HG03378 (cell line): ENCODE measurements around the gene SKIC8.

Experiments
- ATAC-seq: cut with Tn5 transposase; IDR thresholded peaks from one replicate; pipeline ENCODE4 v1.9.1; 2021; ENCODE audit warnings: mild to moderate bottlenecking, moderate library complexity; ENCODE audit not compliant: unreplicated experiment

Gene SKIC8

GRCh38 chr15:78301326-78301725 lies 1.9 kb upstream of the SKIC8 start:
- ATAC-seq: no peak

DNA sequence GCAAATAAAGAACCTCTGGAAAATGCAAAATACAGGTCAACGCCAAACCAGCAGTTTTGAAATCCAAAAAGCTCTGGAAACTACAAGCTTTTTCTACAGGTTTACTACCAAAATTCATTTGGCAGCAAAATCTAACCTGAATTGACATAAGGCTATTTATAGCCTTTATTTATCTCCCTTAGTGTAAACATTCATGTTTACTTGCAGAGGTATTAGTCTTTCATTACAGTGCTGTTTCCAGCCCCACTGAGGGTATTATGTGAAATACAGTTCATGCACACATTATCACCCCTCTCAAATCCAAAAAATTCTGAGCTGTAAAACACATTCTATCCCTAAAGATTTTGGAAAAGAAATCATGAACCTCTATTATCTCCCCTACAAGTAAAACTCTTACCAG lies 7.2 kb downstream of the SKIC8 start:
- no peak for ATAC-seq

GRCh38 chr15:78291698-78292097 lies 7.7 kb downstream of the SKIC8 start:
- ATAC-seq: no peak

- no peak for ATAC-seq
Observed at GRCh38 chr15:78291052-78291451, 8.4 kb downstream of the SKIC8 start.

- ATAC-seq: no peak
Observed at GRCh38 chr15:78290222-78290621, 9.2 kb downstream of the SKIC8 start.

DNA sequence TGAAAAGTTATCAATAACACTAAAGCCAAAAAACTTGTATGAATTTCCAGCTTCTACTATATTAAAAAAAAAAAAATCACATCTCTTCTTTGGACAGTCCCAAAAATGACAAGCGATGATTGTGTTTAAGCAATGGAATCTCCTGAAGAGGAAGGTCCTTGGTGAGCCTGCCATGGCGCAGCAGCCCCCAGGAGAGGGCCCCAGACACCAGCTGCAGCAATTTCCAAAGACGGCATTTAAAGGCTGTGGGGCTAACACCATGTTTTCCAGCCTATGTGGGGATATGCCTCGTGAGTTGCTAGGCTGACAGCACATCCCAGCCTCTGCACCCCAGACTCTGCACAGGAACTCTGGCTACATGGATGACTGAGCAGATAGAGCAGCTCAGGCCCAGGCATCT lies 14.7 kb downstream of the SKIC8 start:
- no peak for ATAC-seq

DNA sequence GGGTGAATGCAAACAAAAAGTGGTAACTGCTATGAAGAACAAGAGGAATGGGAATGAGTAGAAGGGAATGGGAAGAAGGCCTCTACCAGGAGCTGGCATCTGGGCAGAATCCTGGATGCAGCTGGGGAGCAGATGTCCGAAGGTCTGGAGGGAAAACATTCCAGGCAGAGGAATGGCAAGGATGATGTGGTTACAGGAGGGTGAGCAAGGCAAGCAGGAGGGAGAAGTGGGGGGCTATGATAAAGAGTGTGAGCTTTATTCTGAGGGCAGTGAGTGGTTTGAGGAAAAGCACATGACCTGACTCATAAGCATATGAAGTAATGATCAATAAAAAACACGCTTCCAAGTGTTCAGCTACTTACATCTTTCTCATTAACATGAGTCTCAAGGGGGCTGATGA lies 17.1 kb downstream of the SKIC8 start:
- no peak for ATAC-seq

GRCh38 chr15:78280319-78281072 lies 18.9 kb downstream of the SKIC8 start:
- ATAC-seq: no peak

GRCh38 chr15:78276064-78276943 lies 23.1 kb downstream of the SKIC8 start:
- no peak for ATAC-seq

DNA sequence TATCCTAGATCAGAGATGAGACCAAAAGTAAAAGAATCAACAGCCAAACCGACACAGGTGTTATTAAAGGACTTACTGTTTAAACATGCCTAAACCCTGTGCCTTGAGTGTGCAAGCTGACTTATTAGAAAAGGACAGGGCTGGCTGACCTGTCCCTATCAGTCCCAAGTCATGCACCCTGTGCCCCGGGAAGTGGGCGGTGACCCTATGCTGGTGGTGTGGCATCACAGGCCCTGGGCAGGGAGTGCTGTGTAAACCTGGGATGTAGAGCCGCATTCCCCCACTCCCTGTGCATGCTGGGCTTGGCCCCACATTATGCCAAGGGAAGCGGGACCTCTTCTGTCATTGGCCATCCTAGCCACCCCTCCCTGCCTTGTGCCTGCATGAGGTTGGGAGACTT lies 24.4 kb downstream of the SKIC8 start:
- no peak for ATAC-seq

DNA sequence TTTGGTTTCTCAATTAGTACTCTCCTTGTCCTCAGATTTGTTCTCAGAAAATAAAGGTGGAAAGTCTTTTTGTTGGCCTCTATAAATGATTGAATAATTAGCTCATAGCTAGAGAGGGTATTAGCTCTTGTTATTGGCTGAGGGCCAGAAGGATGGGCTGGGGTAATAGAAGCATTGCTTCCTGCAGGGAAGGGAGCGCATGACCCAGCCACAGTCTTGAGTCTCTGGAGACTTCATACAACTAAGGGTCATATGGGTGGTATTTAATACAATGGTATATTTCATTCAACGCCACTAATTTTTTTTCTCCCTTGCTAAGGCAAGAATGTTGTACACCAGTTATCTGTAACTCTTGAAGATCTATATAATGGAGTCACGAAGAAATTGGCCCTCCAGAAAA lies 26.6 kb downstream of the SKIC8 start:
- no peak for ATAC-seq

DNA sequence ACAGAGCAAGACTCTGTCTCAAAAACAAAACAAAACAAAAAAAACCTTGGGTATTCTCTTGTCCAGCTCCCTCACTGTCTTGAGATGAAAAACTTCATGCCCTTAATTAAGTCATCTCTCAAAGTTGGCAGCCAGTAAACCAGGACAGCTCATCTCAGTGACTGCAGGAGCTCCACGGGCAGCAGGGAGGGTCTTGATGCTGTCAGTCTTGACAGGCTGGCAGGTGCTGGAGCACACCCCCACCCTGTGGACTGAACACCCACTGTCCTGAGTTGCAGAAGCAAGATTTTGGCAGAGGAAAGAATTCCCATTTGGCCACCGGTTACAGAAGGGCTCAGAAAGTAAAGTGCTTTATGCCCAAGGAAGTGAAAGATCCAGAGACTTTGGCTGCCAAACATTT lies 27.1 kb downstream of the SKIC8 start:
- ATAC-seq: no peak

DNA sequence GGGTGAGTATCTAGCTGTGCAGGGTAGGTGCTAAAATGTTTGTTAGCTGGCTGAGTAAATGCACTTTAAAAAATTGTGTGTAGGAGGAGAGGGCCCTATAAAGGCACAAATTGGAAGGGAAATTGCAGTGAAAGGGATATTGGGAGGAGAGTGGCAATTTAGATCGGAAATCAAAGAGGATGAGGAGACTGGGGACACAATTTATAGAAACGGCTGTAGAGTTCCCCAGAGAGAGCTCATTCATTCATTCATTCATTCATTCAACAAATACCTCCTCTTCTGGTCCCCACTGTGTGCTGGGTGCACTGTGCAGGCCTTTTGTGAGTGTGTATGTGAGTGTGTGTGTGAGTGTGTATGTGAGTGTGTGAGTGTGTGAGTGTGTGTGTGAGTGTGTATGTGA lies 32.6 kb downstream of the SKIC8 start:
- no peak for ATAC-seq

- ATAC-seq: no peak
Observed at GRCh38 chr15:78266229-78266628, 33.2 kb downstream of the SKIC8 start.

GRCh38 chr15:78265752-78266224 lies 33.6 kb downstream of the SKIC8 start:
- ATAC-seq: no peak

GRCh38 chr15:78265137-78265460 lies 34.3 kb downstream of the SKIC8 start:
- no peak for ATAC-seq

- no peak for ATAC-seq
Observed at GRCh38 chr15:78264304-78265136, 34.9 kb downstream of the SKIC8 start, which contains the start of gene DNAJA4. Gene DNAJA4 (plus strand): TSS chr15:78264562. CDS start chr15:78264764, 202 bp downstream.

GRCh38 chr15:78263907-78264303 lies 35.5 kb downstream of the SKIC8 start:
- ATAC-seq: no peak

- no peak for ATAC-seq
Observed at GRCh38 chr15:78263351-78263781, 36.0 kb downstream of the SKIC8 start.

GRCh38 chr15:78261062-78261461 lies 38.3 kb downstream of the SKIC8 start:
- ATAC-seq: no peak

GRCh38 chr15:78260489-78260888 lies 38.9 kb downstream of the SKIC8 start:
- ATAC-seq: no peak
